GM23248 (cell line): ENCODE data around the gene NCOA6. TPM values are rescaled to one million over a fixed set of nuclear protein-coding genes. Genes with fewer than 3 reads are reported as not detected.

Experiments used
- DNase-seq: peaks from one replicate; pipeline ENCODE4 v3.0.0-alpha.2; 2015
- H2AFZ ChIP-seq: fragments of 200-600 bp; sonication (generic); 2 replicates; pipeline ENCODE4 v1.6.1; 2016; ENCODE audit warnings: antibody characterized with exemption
- H3F3A ChIP-seq: fragments of 200-600 bp; sonication (generic); 2 replicates; pipeline ENCODE4 v1.6.1; 2016; ENCODE audit warnings: mild to moderate bottlenecking, antibody characterized with exemption, mixed run types; ENCODE audit not compliant: insufficient read depth
- H3K27ac ChIP-seq: fragments of 200-600 bp; sonication (generic); 2 replicates; pipeline ENCODE4 v1.5.1; 2016; ENCODE audit warnings: mild to moderate bottlenecking
- H3K27me3 ChIP-seq: fragments of 200-600 bp; sonication (generic); replicated peaks from 2 replicates; pipeline ENCODE4 v1.6.1; 2016; ENCODE audit warnings: mild to moderate bottlenecking; ENCODE audit not compliant: insufficient read depth
- H3K36me3 ChIP-seq: fragments of 200-600 bp; sonication (generic); 2 replicates; pipeline ENCODE4 v1.6.1; 2016; ENCODE audit warnings: low read depth, mild to moderate bottlenecking
- H3K4me1 ChIP-seq: fragments of 200-600 bp; sonication (generic); 2 replicates; pipeline ENCODE4 v1.6.1; 2016; ENCODE audit warnings: mild to moderate bottlenecking; ENCODE audit not compliant: insufficient read depth
- H3K4me2 ChIP-seq: fragments of 200-600 bp; sonication (generic); one replicate; pipeline ENCODE4 v1.6.1; 2016; ENCODE audit warnings: mild to moderate bottlenecking; ENCODE audit not compliant: unreplicated experiment
- H3K4me3 ChIP-seq: fragments of 200-600 bp; sonication (generic); 2 replicates; pipeline ENCODE4 v1.5.1; 2016; ENCODE audit warnings: mild to moderate bottlenecking
- H3K79me2 ChIP-seq: fragments of 200-600 bp; sonication (generic); 2 replicates; pipeline ENCODE4 v1.6.1; 2016; ENCODE audit warnings: mild to moderate bottlenecking; ENCODE audit not compliant: insufficient read depth
- H3K9ac ChIP-seq: fragments of 200-600 bp; sonication (generic); 2 replicates; pipeline ENCODE4 v1.6.1; 2016; ENCODE audit warnings: mild to moderate bottlenecking
- H3K9me2 ChIP-seq: fragments of 200-600 bp; sonication (generic); 2 replicates; pipeline ENCODE4 v1.6.1; 2016; ENCODE audit warnings: mixed run types, mild to moderate bottlenecking, moderate library complexity; ENCODE audit not compliant: insufficient read depth
- H3K9me3 ChIP-seq: fragments of 200-600 bp; sonication (generic); one replicate; pipeline ENCODE4 v1.6.1; 2017; ENCODE audit warnings: low read depth
- H4K20me1 ChIP-seq: fragments of 200-600 bp; sonication (generic); 2 replicates; pipeline ENCODE4 v1.6.0; 2016; ENCODE audit not compliant: insufficient read depth
- EZH2 ChIP-seq: fragments of 200-600 bp; sonication (generic); IDR thresholded peaks from 2 replicates; pipeline ENCODE4 v1.6.1; 2018; ENCODE audit warnings: antibody characterized with exemption, mild to moderate bottlenecking; ENCODE audit not compliant: insufficient read depth, poor library complexity, severe bottlenecking
- EZH2phosphoT487 ChIP-seq: fragments of 200-600 bp; sonication (generic); IDR thresholded peaks from 2 replicates; pipeline ENCODE4 v1.6.1; 2018; ENCODE audit warnings: antibody characterized with exemption, moderate library complexity, mild to moderate bottlenecking, low read depth; ENCODE audit not compliant: insufficient read depth
- WGBS, 2 experiments: methylation state at CpG; one replicate each; pipeline ENCODE4 v1.1.6; 2015 to 2017; ENCODE audit warnings: low lambda C conversion rate in 2 of 2, low coverage in 1 of 2; ENCODE audit errors: missing lambda C conversion rate in 2 of 2; 5-methylcytosine and 5-hydroxymethylcytosine counted together
- in situ Hi-C: fragments of 300-500 bp; cut with MboI; formaldehyde crosslinking; loops from 2 replicates; pipeline ENCODE4 v1.15.0; 2020
- polyA plus RNA-seq: library from polyadenylated mRNA; unstranded; fragments of >200 nt; fragmentation: Nextera tagmentation; extraction: Ambion mirVana; gene quantifications from 2 replicates; pipeline ENCODE4 v1.2.1, GENCODE V29; 2016
- small RNA-seq: library from RNA; depleted of rRNA; stranded (forward); fragments of <200 nt; gene quantifications from one replicate; pipeline ENCODE3, GENCODE V24; 2014; ENCODE audit warnings: low read depth, low replicate concordance
- total RNA-seq: library from RNA; depleted of rRNA; stranded (reverse); fragments of >200 nt; shearing (Covaris generic); gene quantifications from 2 replicates; pipeline ENCODE4 v1.2.3, GENCODE V29; 2014; rRNA removed

Gene NCOA6
- total and polyA plus RNA-seq, 2 experiments from 2014 or later = 6.6 to 12.6 TPM

GRCh38 chr20:34669094-34669493 lies 156.4 kb downstream of the NCOA6 start:
- in situ Hi-C loops = no loop called here
- DNase-seq = no peak
- no peak overlapping the region for H3K27ac ChIP-seq
- no peak overlapping the region for H2AFZ ChIP-seq
- no peaks in the 10 kb centered on the region for H3K27me3 ChIP-seq
- 97 to 100% methylated on average over 1 of the region's 1 CpG for WGBS, 2 experiments
- H3K9me2 ChIP-seq = no peaks in the 10 kb centered on the region
- TF ChIP-seq EZH2phosphoT487 (no peak), EZH2 (no peak)
- H3K4me3 ChIP-seq = no peak overlapping the region
- H3F3A ChIP-seq = no peaks in the 10 kb centered on the region
- peaks cover 31% of the 10 kb centered on the region for H3K79me2 ChIP-seq
- H3K4me2 ChIP-seq = no peak overlapping the region
- no peaks in the 10 kb centered on the region for H3K9me3 ChIP-seq
- H3K36me3 ChIP-seq = no peaks in the 10 kb centered on the region
- H4K20me1 ChIP-seq = no peaks in the 10 kb centered on the region
- no peaks in the 10 kb centered on the region for H3K4me1 ChIP-seq
- no peak overlapping the region for H3K9ac ChIP-seq

Small RNA genes within 50 kb of the gene (small RNA-seq; reads per million reads assigned to genes)
- gene AL118520.1 = not detected

Other genes with a start within 250 kb of the NCOA6 start
- gene PIGU, start 148.6 kb downstream of the NCOA6 start, total RNA-seq = 12.5 and 21.6 TPM in 2 replicates
- 19.7 and 21.2 TPM in 2 replicates for gene PIGU, start 148.6 kb downstream of the NCOA6 start, polyA plus RNA-seq
- gene TP53INP2, start 121.3 kb downstream of the NCOA6 start, total RNA-seq = 2.4 and 3.9 TPM in 2 replicates
- gene TP53INP2, start 121.3 kb downstream of the NCOA6 start, polyA plus RNA-seq = 4.4 and 4.9 TPM in 2 replicates
- 9.2 and 10.2 TPM in 2 replicates for gene GGT7, start 47.2 kb upstream of the NCOA6 start, total RNA-seq
- gene GGT7, start 47.2 kb upstream of the NCOA6 start, polyA plus RNA-seq = 17.6 and 20.4 TPM in 2 replicates
- 33.3 and 37.7 TPM in 2 replicates for gene ACSS2, start 51.0 kb upstream of the NCOA6 start, total RNA-seq
- 12.1 and 14.3 TPM in 2 replicates for gene ACSS2, start 51.0 kb upstream of the NCOA6 start, polyA plus RNA-seq
- 80.7 and 85.9 TPM in 2 replicates for gene GSS, start 130.2 kb upstream of the NCOA6 start, total RNA-seq
- 68.3 and 75.0 TPM in 2 replicates for gene GSS, start 130.2 kb upstream of the NCOA6 start, polyA plus RNA-seq
- under 0.01 and 0.11 TPM in 2 replicates for gene MYH7B, start 130.2 kb upstream of the NCOA6 start, total RNA-seq
- gene MYH7B, start 130.2 kb upstream of the NCOA6 start, polyA plus RNA-seq = 0.13 and 0.49 TPM in 2 replicates